ENCODE measurements around the gene DSC2. TPM values are rescaled to one million over a fixed set of nuclear protein-coding genes. Genes with fewer than 3 reads are reported as not detected.
"Not testable (repeated sequence)": the region's sequence is repeated elsewhere in the genome, so short reads cannot be mapped to it uniquely, and the experiment has no call there.

DSC2 gene
- total RNA-seq (ENCODE audit: insufficient read depth, low replicate concordance) = 27.7 TPM

- peak; percentile 63 for DNase-seq (ENCODE audit: low spot score)
Measured at GRCh38 chr18:31102025-31102684, at the start of gene DSC2. Gene DSC2 (minus strand): TSS chr18:31102421. CDS start chr18:31101971, 450 bp downstream.

- DNase-seq (ENCODE audit: low spot score) = peak; percentile 36
Measured at GRCh38 chr18:31149351-31149750, 47.1 kb upstream of the DSC2 start.

- DNase-seq (ENCODE audit: low spot score) = peak; percentile 52
Measured at GRCh38 chr18:31148600-31148999, 46.4 kb upstream of the DSC2 start.

GRCh38 chr18:31146809-31147208 lies 44.6 kb upstream of the DSC2 start:
- no peak for DNase-seq (ENCODE audit: low spot score)

- DNase-seq (ENCODE audit: low spot score) = no peak
Measured at GRCh38 chr18:31143025-31143424, 40.8 kb upstream of the DSC2 start.

- DNase-seq (ENCODE audit: low spot score) = no peak
Measured at GRCh38 chr18:31138709-31139108, 36.5 kb upstream of the DSC2 start.

- no peak for DNase-seq (ENCODE audit: low spot score)
Measured at GRCh38 chr18:31134988-31135529, 32.8 kb upstream of the DSC2 start.

- peak; percentile 43 for DNase-seq (ENCODE audit: low spot score)
Measured at GRCh38 chr18:31129398-31130115, 27.3 kb upstream of the DSC2 start.

GRCh38 chr18:31125878-31126277 lies 23.7 kb upstream of the DSC2 start:
- DNase-seq (ENCODE audit: low spot score) = no peak

GRCh38 chr18:31123125-31123524 lies 20.9 kb upstream of the DSC2 start:
- DNase-seq (ENCODE audit: low spot score) = not testable (repeated sequence)

- no peak for DNase-seq (ENCODE audit: low spot score)
Measured at GRCh38 chr18:31120594-31120993, 18.4 kb upstream of the DSC2 start.

- no peak for DNase-seq (ENCODE audit: low spot score)
Measured at GRCh38 chr18:31116853-31117595, 14.8 kb upstream of the DSC2 start.

GRCh38 chr18:31112804-31113203 lies 10.6 kb upstream of the DSC2 start:
- no peak for DNase-seq (ENCODE audit: low spot score)

- no peak for DNase-seq (ENCODE audit: low spot score)
Measured at GRCh38 chr18:31105733-31106132, 3.5 kb upstream of the DSC2 start.

- DNase-seq (ENCODE audit: low spot score) = no peak
Measured at GRCh38 chr18:31104444-31104843, 2.2 kb upstream of the DSC2 start.

- DNase-seq (ENCODE audit: low spot score) = no peak
Measured at GRCh38 chr18:31103423-31103822, 1.2 kb upstream of the DSC2 start.

GRCh38 chr18:31102941-31103340 lies 720 bp upstream of the DSC2 start:
- DNase-seq (ENCODE audit: low spot score) = peak; percentile 44

GRCh38 chr18:31101183-31102024 lies 817 bp downstream of the DSC2 start:
- DNase-seq (ENCODE audit: low spot score) = peak; percentile 70

GRCh38 chr18:31100436-31101182 lies 1.6 kb downstream of the DSC2 start:
- DNase-seq (ENCODE audit: low spot score) = peak; percentile 64

- DNase-seq (ENCODE audit: low spot score) = no peak
Measured at GRCh38 chr18:31099450-31100230, 2.6 kb downstream of the DSC2 start.

Measured in umbilical cord (tissue), 2 donors.